H9 (cell line): ENCODE data around the gene ABHD3. TPM values are rescaled to one million over a fixed set of nuclear protein-coding genes. Genes with fewer than 3 reads are reported as not detected.

ENCODE experiments used
- DNase-seq: peaks from one replicate; pipeline ENCODE4 v3.0.0-alpha.2; 2017
- H2AFZ ChIP-seq: one replicate; pipeline ENCODE4 v1.6.1; 2013; ENCODE audit warnings: mild to moderate bottlenecking, low read length, control low read depth, moderate library complexity
- H2AK5ac ChIP-seq: 2 replicates; pipeline ENCODE4 v1.6.1; 2013; ENCODE audit warnings: low read length, control low read depth, mixed read lengths; ENCODE audit not compliant: insufficient read length
- H2BK120ac ChIP-seq: one replicate; pipeline ENCODE4 v1.6.1; 2013; ENCODE audit warnings: low read depth, mild to moderate bottlenecking, low read length, control low read depth, inconsistent platforms; ENCODE audit not compliant: poor library complexity, severe bottlenecking
- H2BK12ac ChIP-seq: 2 replicates; pipeline ENCODE4 v1.6.1; 2013; ENCODE audit warnings: low read length, control low read depth, mixed read lengths, low read depth; ENCODE audit not compliant: insufficient read length
- H2BK15ac ChIP-seq: 2 replicates; pipeline ENCODE4 v1.6.1; 2013; ENCODE audit warnings: low read depth, low read length, control low read depth
- H2BK20ac ChIP-seq: one replicate; pipeline ENCODE4 v1.6.1; 2013; ENCODE audit warnings: low read depth, mild to moderate bottlenecking, low read length, control low read depth, inconsistent platforms; ENCODE audit not compliant: poor library complexity, severe bottlenecking
- H2BK5ac ChIP-seq: 2 replicates; pipeline ENCODE4 v1.6.1; 2013; ENCODE audit warnings: low read length, control low read depth, mixed read lengths; ENCODE audit not compliant: insufficient read length
- H3K14ac ChIP-seq: 2 replicates; pipeline ENCODE4 v1.6.1; 2013; ENCODE audit warnings: low read length, control low read depth; ENCODE audit not compliant: insufficient read depth
- H3K18ac ChIP-seq: 2 replicates; pipeline ENCODE4 v1.6.1; 2013; ENCODE audit warnings: low read depth, mild to moderate bottlenecking, mixed read lengths, low read length, control low read depth; ENCODE audit not compliant: insufficient read length
- H3K23ac ChIP-seq: 2 replicates; pipeline ENCODE4 v1.6.1; 2013; ENCODE audit warnings: low read length, control low read depth, mixed read lengths, low read depth; ENCODE audit not compliant: insufficient read length
- H3K23me2 ChIP-seq: 2 replicates; pipeline ENCODE4 v1.6.1; 2013; ENCODE audit warnings: low read depth, mild to moderate bottlenecking, mixed read lengths, low read length, control low read depth; ENCODE audit not compliant: insufficient read length, poor library complexity, severe bottlenecking
- H3K27ac ChIP-seq: 2 replicates; pipeline ENCODE4 v1.5.1; 2013; ENCODE audit warnings: low read length, control low read depth, mixed read lengths, low read depth; ENCODE audit not compliant: insufficient read length
- H3K27me3 ChIP-seq: 2 replicates; pipeline ENCODE4 v1.6.1; 2013; ENCODE audit warnings: low read length, control low read depth, inconsistent platforms; ENCODE audit not compliant: insufficient read depth
- H3K4ac ChIP-seq: 2 replicates; pipeline ENCODE4 v1.6.1; 2013; ENCODE audit warnings: low read depth, mild to moderate bottlenecking, control low read depth, inconsistent platforms, low read length, moderate library complexity
- H3K4me1 ChIP-seq: 2 replicates; pipeline ENCODE4 v1.6.1; 2013; ENCODE audit warnings: low read length, control low read depth, inconsistent platforms; ENCODE audit not compliant: insufficient read depth
- H3K4me2 ChIP-seq: 2 replicates; pipeline ENCODE4 v1.6.1; 2013; ENCODE audit warnings: low read length, control low read depth, mixed read lengths; ENCODE audit not compliant: insufficient read length, insufficient read depth
- H3K56ac ChIP-seq: 2 replicates; pipeline ENCODE4 v1.6.1; 2013; ENCODE audit warnings: low read depth, mild to moderate bottlenecking, mixed read lengths, low read length, control low read depth; ENCODE audit not compliant: insufficient read length
- H3K79me1 ChIP-seq: 2 replicates; pipeline ENCODE4 v1.6.1; 2013; ENCODE audit warnings: low read depth, mild to moderate bottlenecking, moderate library complexity, low read length, control low read depth, inconsistent platforms; ENCODE audit not compliant: insufficient read depth, poor library complexity, severe bottlenecking
- H3K79me2 ChIP-seq: 2 replicates; pipeline ENCODE4 v1.6.1; 2013; ENCODE audit warnings: low read length, control low read depth, inconsistent platforms; ENCODE audit not compliant: insufficient read depth
- H3K9ac ChIP-seq: 2 replicates; pipeline ENCODE4 v1.6.1; 2013; ENCODE audit warnings: low read length, control low read depth, mixed read lengths; ENCODE audit not compliant: insufficient read length; ENCODE audit errors: extremely low read depth
- H3K9me3 ChIP-seq: one replicate; pipeline ENCODE4 v1.6.1; 2013; ENCODE audit warnings: low read depth, low read length, inconsistent platforms; ENCODE audit not compliant: control insufficient read depth
- H3T11ph ChIP-seq: one replicate; pipeline ENCODE4 v1.6.1; 2013; ENCODE audit warnings: mild to moderate bottlenecking, low read length, control low read depth, inconsistent platforms
- H4K20me1 ChIP-seq: one replicate; pipeline ENCODE4 v1.6.1; 2013; ENCODE audit not compliant: control insufficient read depth, insufficient read length, insufficient read depth
- H4K5ac ChIP-seq: 2 replicates; pipeline ENCODE4 v1.6.1; 2013; ENCODE audit warnings: low read depth, mild to moderate bottlenecking, mixed read lengths, low read length, control low read depth; ENCODE audit not compliant: insufficient read length
- H4K8ac ChIP-seq: replicated peaks from 2 replicates; pipeline ENCODE4 v1.6.1; 2013; ENCODE audit warnings: low read length, control low read depth, mixed read lengths, low read depth; ENCODE audit not compliant: insufficient read length
- H4K91ac ChIP-seq: 2 replicates; pipeline ENCODE4 v1.6.1; 2013; ENCODE audit warnings: low read depth, mild to moderate bottlenecking, moderate library complexity, mixed read lengths, low read length, control low read depth; ENCODE audit not compliant: insufficient read length
- H3K27ac Mint-ChIP-seq, 3 experiments: 2 replicates in 2 of 3; 3 replicates in 1 of 3; pipeline ENCODE4 v1.8.0; 2020 to 2021; ENCODE audit warnings: mixed read lengths in 3 of 3, mild to moderate bottlenecking in 1 of 3, moderate library complexity in 1 of 3
- H3K27me3 Mint-ChIP-seq: 2 replicates; pipeline ENCODE4 v1.8.0; 2021; ENCODE audit warnings: low read depth, mild to moderate bottlenecking, moderate library complexity, mixed read lengths
- H3K36me3 Mint-ChIP-seq, 3 experiments: 2 replicates in 2 of 3; 3 replicates in 1 of 3; pipeline ENCODE4 v1.8.0; 2020 to 2021; ENCODE audit warnings: low read depth in 3 of 3, mixed read lengths in 3 of 3; ENCODE audit not compliant: insufficient read depth in 1 of 3
- H3K4me1 Mint-ChIP-seq, 2 experiments: 2 replicates each; pipeline ENCODE4 v1.8.0; 2020; ENCODE audit warnings: mixed read lengths in 2 of 2
- H3K4me3 Mint-ChIP-seq, 2 experiments: 2 replicates in 1 of 2; 3 replicates in 1 of 2; pipeline ENCODE4 v1.8.0; 2020 to 2021; ENCODE audit warnings: mild to moderate bottlenecking in 2 of 2, mixed read lengths in 2 of 2, moderate library complexity in 1 of 2
- H3K9me3 Mint-ChIP-seq, 2 experiments: 2 replicates in 1 of 2; 3 replicates in 1 of 2; pipeline ENCODE4 v1.8.0; 2020; ENCODE audit warnings: mild to moderate bottlenecking in 2 of 2, mixed read lengths in 2 of 2, moderate library complexity in 1 of 2
- CTCF ChIP-seq: fragments of 200-600 bp; sonication (generic); conservative IDR thresholded peaks from 3 replicates; pipeline ENCODE4 v1.8.0; 2021; ENCODE audit warnings: antibody characterized with exemption, mild to moderate bottlenecking
- WGBS: extraction: QIAGEN DNeasy Blood & Tissue Kit; methylation state at CpG from one replicate; pipeline ENCODE4 v1.1.7; 2013; ENCODE audit warnings: missing lambda C conversion rate, low lambda C conversion rate, mixed read lengths; ENCODE audit not compliant: insufficient read length; ENCODE audit errors: extremely low coverage; 5-methylcytosine and 5-hydroxymethylcytosine counted together
- total RNA-seq: library from RNA; stranded (reverse); gene quantifications from 2 replicates; pipeline ENCODE4 v1.2.1, GENCODE V29; 2021

Gene ABHD3
- total RNA-seq, 1 experiment from 2014 or later, result 12.0 TPM

GRCh38 chr18:21735452-21736015 lies 31.0 kb upstream of the ABHD3 start:
- Histone ChIP-seq H3T11ph (no peak overlapping the region), H3K9me3 (no peaks in the 10 kb centered on the region), H3K23me2 (no peaks in the 10 kb centered on the region), H3K27ac (no peak overlapping the region), H2BK5ac (no peak overlapping the region), H2AFZ (no peak overlapping the region), H3K14ac (no peak overlapping the region), H3K4me1 (no peaks in the 10 kb centered on the region), H4K5ac (no peak overlapping the region), H4K20me1 (no peaks in the 10 kb centered on the region), H2AK5ac (no peak overlapping the region), H2BK20ac (no peak overlapping the region), H3K56ac (no peak overlapping the region), H4K91ac (no peak overlapping the region), H3K18ac (no peak overlapping the region), H3K79me1 (no peaks in the 10 kb centered on the region), H3K4ac (no peak overlapping the region), H2BK12ac (no peak overlapping the region), H2BK120ac (no peak overlapping the region), H3K23ac (no peak overlapping the region), H3K27me3 (no peaks in the 10 kb centered on the region), H3K4me2 (no peak overlapping the region), H4K8ac (no peak overlapping the region), H2BK15ac (no peak overlapping the region), H3K9ac (no peak overlapping the region), H3K79me2 (no peaks in the 10 kb centered on the region)
- Mint-ChIP-seq H3K27me3 (peaks cover 3% of the 10 kb centered on the region), H3K36me3 (peaks cover 5 to 23% (median 8%) of the 10 kb centered on the region in 3 experiments), H3K9me3 (peaks cover 13 to 16% of the 10 kb centered on the region in 2 experiments; a peak in 4 of 5 replicates), H3K4me1 (peaks cover 25 to 28% of the 10 kb centered on the region in 2 experiments), H3K4me3 (0 out of 5 replicates have a peak overlapping the region, but pooled peaks of 1 of the 2 experiments have one; percentile 8), H3K27ac (peak overlapping the region in 2 of 3 experiments; percentile 36 to 89; a peak in 4 of 7 replicates)
- no CpG with 5 or more reads among the region's 12 CpGs for WGBS
- peak; percentile 82 for DNase-seq
- TF ChIP-seq CTCF, result no peak
